ENCODE data around the gene RPP38. TPM values are rescaled to one million over a fixed set of nuclear protein-coding genes. Genes with fewer than 3 reads are reported as not detected.

Gene RPP38
- total RNA-seq, 4 donors from 2014 or later: 9.4 to 15.4 (median 12.1) TPM

DNA sequence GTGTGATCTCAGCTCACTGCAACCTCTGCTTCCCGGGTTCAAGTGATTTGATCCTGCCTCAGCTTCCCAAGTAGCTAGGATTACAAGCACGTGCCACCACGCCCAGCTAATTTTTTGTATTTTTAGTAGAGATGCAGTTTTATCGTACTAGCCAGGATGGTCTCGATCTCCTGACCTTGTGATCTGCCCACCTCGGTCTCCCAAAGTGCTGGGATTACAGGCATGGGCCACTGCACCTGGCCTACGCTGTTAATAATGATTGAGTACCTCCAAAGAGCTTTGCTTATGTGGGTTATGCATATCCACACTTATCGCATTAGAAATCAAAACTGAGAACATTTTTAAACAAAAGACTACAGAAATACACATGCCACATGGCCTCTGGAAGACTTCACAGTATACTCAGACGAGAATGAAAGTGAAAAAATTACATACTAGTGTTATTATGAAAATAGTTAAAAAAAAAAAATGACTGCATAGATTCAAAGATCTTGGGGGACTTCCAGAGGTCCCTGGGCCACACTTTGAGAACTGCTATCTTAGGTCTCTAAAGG is 25.4 kb downstream of the RPP38 start:
- TF ChIP-seq, protein P1, sequence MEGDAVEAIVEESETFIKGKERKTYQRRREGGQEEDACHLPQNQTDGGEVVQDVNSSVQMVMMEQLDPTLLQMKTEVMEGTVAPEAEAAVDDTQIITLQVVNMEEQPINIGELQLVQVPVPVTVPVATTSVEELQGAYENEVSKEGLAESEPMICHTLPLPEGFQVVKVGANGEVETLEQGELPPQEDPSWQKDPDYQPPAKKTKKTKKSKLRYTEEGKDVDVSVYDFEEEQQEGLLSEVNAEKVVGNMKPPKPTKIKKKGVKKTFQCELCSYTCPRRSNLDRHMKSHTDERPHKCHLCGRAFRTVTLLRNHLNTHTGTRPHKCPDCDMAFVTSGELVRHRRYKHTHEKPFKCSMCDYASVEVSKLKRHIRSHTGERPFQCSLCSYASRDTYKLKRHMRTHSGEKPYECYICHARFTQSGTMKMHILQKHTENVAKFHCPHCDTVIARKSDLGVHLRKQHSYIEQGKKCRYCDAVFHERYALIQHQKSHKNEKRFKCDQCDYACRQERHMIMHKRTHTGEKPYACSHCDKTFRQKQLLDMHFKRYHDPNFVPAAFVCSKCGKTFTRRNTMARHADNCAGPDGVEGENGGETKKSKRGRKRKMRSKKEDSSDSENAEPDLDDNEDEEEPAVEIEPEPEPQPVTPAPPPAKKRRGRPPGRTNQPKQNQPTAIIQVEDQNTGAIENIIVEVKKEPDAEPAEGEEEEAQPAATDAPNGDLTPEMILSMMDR (IDR thresholded peaks at IDR 0.05): no peak
- no peak for DNase-seq (ENCODE audit: low spot score)
- ATAC-seq (ENCODE audit: low FRiP score): no peak

DNA sequence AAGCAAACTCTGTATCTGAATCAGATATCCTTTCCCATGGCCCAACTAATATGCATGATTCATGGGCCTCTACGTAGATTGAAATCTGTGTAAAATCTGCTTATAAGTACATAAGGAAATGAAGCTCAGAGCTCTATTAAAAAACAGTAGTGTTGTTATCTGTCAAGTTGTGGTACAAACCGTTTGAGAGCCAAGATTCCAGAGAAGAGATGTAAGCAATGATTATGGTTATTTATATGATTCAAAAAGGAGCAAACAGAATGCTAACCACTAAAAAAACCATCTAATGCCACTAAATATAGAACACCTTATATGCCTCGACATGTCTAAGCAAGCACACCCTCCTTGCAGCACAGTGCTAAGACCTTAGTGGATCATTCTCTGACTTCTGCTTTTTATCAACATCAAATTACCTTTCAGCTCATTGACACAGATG is 26.6 kb downstream of the RPP38 start:
- TF ChIP-seq, protein P1 (IDR thresholded peaks at IDR 0.05): no peak
- DNase-seq (ENCODE audit: low spot score): no peak
- ATAC-seq (ENCODE audit: low FRiP score): no peak

DNA sequence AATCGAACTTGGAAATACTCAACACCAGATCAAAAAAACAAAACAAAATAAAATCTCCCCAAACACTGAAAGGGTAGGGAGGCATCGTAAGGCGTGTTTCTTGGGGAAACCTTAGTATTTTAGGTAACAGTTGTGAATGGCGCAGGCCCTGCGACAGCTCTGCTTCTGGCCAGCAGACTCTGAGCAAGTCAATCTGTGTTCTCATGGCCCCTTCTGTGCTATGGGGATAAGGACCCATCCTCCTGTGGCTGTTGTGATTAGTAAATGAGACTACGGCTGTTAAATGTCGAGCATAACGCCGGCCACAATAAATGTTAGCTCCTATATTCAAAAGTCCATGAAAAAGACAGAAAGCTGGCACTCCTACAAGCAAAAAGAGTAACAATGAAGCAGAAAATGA is 27.0 kb downstream of the RPP38 start:
- ATAC-seq (ENCODE audit: low FRiP score) (no peak), DNase-seq (ENCODE audit: low spot score) (no peak)
- TF ChIP-seq, protein P1 (IDR thresholded peaks at IDR 0.05): no peak

DNA sequence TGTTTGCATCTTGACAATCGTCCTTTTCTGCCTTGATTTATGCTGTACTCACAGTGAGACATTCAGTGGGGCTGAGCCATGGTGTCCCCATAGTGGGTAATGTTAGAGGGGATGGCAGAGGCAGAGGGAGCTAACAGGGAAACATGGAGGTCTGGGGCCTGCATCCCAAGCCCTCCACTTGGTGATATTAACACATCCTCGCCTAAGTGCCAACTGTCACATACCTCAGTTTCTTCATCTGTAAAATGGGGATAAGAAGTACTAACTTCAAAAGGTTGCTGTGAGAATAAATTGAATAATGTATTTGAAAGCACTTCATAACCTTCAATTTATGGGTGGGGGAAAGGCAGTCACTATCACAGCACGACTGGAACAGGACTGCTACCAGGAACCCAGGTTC is 27.8 kb downstream of the RPP38 start:
- ATAC-seq (ENCODE audit: low FRiP score) (no peak), DNase-seq (ENCODE audit: low spot score) (no peak)

DNA sequence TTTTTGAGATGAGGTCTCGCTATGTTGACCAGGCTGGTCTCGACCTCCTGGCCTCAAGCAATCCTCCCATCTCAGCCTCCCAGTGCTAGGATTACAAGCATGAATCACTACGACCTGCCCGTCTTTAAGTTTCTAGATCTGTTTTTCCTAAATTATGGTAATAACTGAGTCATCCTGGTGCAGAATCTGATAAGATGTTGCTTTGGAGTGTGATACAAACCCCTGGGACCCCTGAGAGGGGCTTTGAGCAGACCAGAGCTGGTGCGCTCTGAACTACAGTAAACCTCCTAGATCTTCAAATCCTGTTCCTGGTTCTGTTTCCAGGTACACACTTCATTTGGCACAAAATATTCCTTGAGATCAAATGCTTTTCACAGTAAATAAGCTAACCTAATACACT is 34.2 kb downstream of the RPP38 start:
- no peak for ATAC-seq (ENCODE audit: low FRiP score)
- TF ChIP-seq, protein P1 (IDR thresholded peaks at IDR 0.05): no peak
- DNase-seq (ENCODE audit: low spot score): no peak

More for the DNA sequence above, 27.8 kb downstream of the RPP38 start:
- TF ChIP-seq, protein P1 (IDR thresholded peaks at IDR 0.05): no peak

DNA sequence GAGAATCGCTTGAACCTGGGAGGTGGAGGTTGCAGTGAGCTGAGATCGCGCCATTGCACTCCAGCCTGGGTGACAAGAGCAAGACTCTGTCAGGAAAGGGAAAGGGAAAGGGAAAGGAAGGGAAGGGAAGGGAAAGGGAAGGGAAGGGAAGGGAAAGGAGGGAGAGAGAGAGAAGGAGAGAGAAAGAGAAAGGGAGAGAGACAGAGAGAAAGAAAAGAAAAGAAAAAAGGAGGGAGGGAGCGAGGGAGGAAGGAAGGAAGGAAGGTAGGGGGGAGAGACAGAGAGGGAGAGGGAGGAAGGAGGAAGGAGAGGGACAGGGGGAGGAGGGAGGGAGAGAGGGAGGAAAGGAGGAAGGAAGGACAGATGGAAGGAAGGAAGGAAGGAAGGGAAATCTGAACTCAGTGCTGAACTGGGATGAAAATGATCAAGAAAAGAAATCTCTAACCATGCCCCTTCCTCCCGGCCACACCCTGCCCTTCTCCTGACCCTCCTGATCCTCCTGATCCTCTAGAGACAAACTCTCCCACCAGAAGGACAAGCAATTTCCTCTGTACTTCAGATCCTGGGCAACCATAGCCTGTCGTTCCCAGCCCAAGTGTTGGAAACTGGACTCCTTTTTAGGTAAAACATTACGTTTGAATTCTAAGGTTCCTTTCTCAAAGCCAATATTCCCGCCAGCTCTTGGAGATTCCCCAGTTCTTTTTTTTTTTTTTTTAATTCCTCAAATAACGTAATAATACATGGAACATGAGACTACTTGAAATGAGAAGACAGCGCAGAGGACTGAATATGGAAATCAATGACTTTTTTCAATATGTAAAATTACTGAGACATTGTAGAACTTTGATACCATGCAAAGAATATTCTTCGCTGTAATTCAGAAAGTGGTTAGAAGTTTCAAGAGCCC is 39.2 kb downstream of the RPP38 start:
- TF ChIP-seq, protein P1 (IDR thresholded peaks at IDR 0.05): no peak
- no peak for DNase-seq (ENCODE audit: low spot score)

DNA sequence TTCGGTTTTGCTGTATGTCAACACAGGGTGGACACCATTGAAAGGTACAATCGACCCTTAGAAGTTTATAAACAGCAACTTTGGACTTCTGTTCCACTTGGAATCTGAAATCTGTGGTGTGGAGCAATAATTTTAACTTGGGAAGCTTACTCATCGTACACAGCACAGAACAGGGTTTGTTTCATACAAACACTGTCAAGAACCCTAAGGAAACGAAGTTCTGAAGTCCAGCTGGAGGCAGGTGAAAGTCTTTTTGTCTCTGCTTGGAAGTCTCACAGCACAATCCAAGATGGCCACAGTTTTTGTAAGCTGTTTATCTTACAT is 39.8 kb downstream of the RPP38 start:
- ATAC-seq (ENCODE audit: low FRiP score) (no peak), DNase-seq (ENCODE audit: low spot score) (no peak)
- TF ChIP-seq, protein P1 (IDR thresholded peaks at IDR 0.05): no peak

More for the DNA sequence above, 39.2 kb downstream of the RPP38 start:
- ATAC-seq (ENCODE audit: low FRiP score): no peak
